Measurements from ENCODE around the gene PROZ. TPM values are rescaled to one million over a fixed set of nuclear protein-coding genes. Genes with fewer than 3 reads are reported as not detected.

Gene PROZ
- total RNA-seq, 1 donor from 2014 or later = not detected

- H3K27ac Mint-ChIP-seq (ENCODE audit: unreplicated experiment) = no peak overlapping the region
- peaks cover 46% of the 10 kb centered on the region for H3K27me3 Mint-ChIP-seq (ENCODE audit: low read depth)
- no peak for TF ChIP-seq CTCF (conservative IDR thresholded peaks at IDR 0.05)
- DNase-seq (ENCODE audit: low read depth, low spot score) = no peak
- peaks cover 33% of the 10 kb centered on the region for H3K4me1 Mint-ChIP-seq
- H3K4me3 Mint-ChIP-seq = no peak overlapping the region
- H3K36me3 Mint-ChIP-seq (ENCODE audit: low read depth) = no peaks in the 10 kb centered on the region
- H3K9me3 Mint-ChIP-seq = peaks cover 5% of the 10 kb centered on the region
Measured at GRCh38 chr13:113155201-113155600, 3.2 kb upstream of the PROZ start.

GRCh38 chr13:113155982-113156655 lies 2.3 kb upstream of the PROZ start:
- Mint-ChIP-seq H3K27me3 (ENCODE audit: low read depth) (peaks cover 51% of the 10 kb centered on the region), H3K9me3 (peaks cover 5% of the 10 kb centered on the region), H3K27ac (ENCODE audit: unreplicated experiment) (no peak overlapping the region), H3K36me3 (ENCODE audit: low read depth) (no peaks in the 10 kb centered on the region), H3K4me1 (peaks cover 33% of the 10 kb centered on the region), H3K4me3 (no peak overlapping the region)
- no peak for DNase-seq (ENCODE audit: low read depth, low spot score)
- no peak for TF ChIP-seq CTCF (conservative IDR thresholded peaks at IDR 0.05)

GRCh38 chr13:113157206-113157928 lies 1.1 kb upstream of the PROZ start:
- no peak for DNase-seq (ENCODE audit: low read depth, low spot score)
- Mint-ChIP-seq H3K9me3 (peaks cover 5% of the 10 kb centered on the region), H3K36me3 (ENCODE audit: low read depth) (no peaks in the 10 kb centered on the region), H3K4me3 (no peak overlapping the region), H3K27ac (ENCODE audit: unreplicated experiment) (no peak overlapping the region), H3K27me3 (ENCODE audit: low read depth) (peaks cover 45% of the 10 kb centered on the region), H3K4me1 (peaks cover 30% of the 10 kb centered on the region)
- TF ChIP-seq CTCF (conservative IDR thresholded peaks at IDR 0.05) = no peak

- no peak for DNase-seq (ENCODE audit: low read depth, low spot score)
- no peak overlapping the region for H3K27ac Mint-ChIP-seq (ENCODE audit: unreplicated experiment)
- no peak overlapping the region for H3K4me3 Mint-ChIP-seq
- no peaks in the 10 kb centered on the region for H3K36me3 Mint-ChIP-seq (ENCODE audit: low read depth)
- peaks cover 5% of the 10 kb centered on the region for H3K9me3 Mint-ChIP-seq
- TF ChIP-seq CTCF (conservative IDR thresholded peaks at IDR 0.05) = no peak
- peaks cover 20% of the 10 kb centered on the region for H3K4me1 Mint-ChIP-seq
- peaks cover 45% of the 10 kb centered on the region for H3K27me3 Mint-ChIP-seq (ENCODE audit: low read depth)
Measured at GRCh38 chr13:113158946-113159345, 498 bp downstream of the PROZ start.

- TF ChIP-seq CTCF (conservative IDR thresholded peaks at IDR 0.05) = no peak
- Mint-ChIP-seq H3K27me3 (ENCODE audit: low read depth) (peaks cover 43% of the 10 kb centered on the region), H3K4me3 (no peak overlapping the region), H3K9me3 (peaks cover 5% of the 10 kb centered on the region), H3K4me1 (peaks cover 17% of the 10 kb centered on the region), H3K36me3 (ENCODE audit: low read depth) (no peaks in the 10 kb centered on the region), H3K27ac (ENCODE audit: unreplicated experiment) (no peak overlapping the region)
- no peak for DNase-seq (ENCODE audit: low read depth, low spot score)
Measured at GRCh38 chr13:113159701-113160100, 1.3 kb downstream of the PROZ start.

Data from neural crest cell (in vitro differentiated cells).